GM19193 (cell line): Measurements from ENCODE around the gene FARSB.

ENCODE experiments used
- POLR2A ChIP-seq: IDR thresholded peaks from 4 replicates; pipeline ENCODE4 v1.6.1; 2011; ENCODE audit not compliant: insufficient read depth, insufficient read length; ENCODE audit errors: extremely low read depth

Gene FARSB

DNA sequence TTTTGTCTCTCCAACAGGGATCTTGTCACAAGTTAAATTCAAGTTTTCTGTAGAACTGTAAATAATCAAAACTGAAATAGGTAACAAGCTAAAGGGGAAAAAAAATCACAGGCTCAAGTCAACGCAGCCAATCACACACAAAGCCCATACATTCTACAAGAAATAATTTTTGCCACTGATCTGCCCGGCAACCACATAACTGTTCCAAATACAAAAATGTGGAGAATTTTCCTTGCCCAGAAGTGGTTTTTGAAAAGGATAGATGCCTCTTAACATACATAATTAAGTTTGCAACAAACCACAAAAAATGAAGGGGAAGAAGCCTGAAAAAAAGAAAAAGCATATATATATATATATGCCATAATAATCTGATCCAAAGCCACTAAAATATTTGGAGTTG lies 60.3 kb downstream of the FARSB start:
- no peak for TF ChIP-seq POLR2A

DNA sequence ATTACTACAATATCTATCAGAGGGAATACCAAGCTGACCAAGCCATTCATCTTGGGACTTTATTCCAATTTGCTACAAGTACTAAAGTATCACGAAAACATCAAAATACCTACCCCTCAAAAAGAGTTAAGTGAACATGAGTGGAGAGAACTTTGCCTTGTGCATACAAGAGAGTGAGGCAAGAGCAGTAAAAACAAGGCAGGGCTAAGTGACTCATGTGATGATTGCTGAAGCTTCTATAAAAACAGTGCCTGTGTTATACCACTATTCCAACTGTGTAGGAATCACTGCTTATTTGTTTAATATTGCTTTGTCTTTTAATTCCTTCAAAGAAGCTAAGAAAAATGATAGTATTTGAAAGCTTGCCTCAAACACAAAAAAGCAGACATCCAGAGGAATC lies 61.2 kb downstream of the FARSB start:
- TF ChIP-seq POLR2A: no peak

DNA sequence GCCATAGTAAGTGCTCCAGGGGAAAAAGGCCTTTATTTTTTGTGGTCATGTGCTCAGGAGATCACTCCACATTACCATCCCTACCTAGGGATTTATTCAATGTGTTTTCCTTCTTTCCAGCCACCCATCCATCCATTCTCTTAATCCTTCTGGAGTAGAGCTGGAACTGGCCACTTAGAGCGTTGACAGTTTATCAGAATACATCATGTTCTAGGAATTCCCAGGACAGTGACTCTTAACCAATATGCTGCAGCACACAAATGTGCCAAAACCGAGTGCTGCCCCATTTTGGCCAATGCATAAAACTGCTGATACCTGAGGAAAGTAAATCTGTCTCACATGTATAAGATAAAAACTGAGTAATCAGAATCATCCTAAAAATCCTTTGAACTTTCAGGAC lies 63.7 kb downstream of the FARSB start:
- no peak for TF ChIP-seq POLR2A

DNA sequence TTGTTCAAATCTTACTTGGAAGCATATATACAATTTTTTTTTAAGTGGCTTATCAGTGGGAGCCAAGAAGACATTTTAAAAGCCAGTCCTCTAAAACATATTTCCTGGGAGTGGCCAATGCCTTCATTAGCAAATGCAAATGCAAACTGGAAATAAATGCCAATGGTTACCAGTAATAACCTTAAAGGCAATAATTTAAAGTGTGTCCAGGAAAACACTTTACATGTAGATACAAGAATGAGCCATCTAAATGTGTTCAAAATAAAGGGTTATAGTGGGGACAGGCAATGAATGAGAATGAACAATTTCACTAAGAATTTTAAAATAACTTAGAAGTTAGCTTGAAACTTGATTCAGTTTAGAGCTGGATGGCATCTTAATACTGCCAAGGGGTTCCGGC lies 64.2 kb downstream of the FARSB start:
- no peak for TF ChIP-seq POLR2A

DNA sequence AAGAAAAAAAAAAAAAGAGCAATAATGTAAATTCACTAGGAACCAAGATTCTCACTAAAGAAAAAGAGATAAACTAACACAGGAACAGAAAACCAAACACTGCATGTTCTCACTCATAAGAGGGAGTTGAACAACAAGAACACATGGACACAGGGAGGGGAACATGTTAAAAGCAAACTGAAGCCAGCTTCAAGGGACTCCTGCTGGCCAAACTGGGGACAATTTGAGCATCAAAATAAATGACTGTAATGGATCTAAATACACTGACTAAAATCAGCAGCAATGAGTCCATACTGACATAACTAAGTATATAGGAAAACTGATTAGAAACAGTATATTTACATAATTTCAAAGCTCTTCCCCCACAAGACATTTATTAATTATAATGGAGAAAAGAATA lies 73.0 kb downstream of the FARSB start:
- no peak for TF ChIP-seq POLR2A

DNA sequence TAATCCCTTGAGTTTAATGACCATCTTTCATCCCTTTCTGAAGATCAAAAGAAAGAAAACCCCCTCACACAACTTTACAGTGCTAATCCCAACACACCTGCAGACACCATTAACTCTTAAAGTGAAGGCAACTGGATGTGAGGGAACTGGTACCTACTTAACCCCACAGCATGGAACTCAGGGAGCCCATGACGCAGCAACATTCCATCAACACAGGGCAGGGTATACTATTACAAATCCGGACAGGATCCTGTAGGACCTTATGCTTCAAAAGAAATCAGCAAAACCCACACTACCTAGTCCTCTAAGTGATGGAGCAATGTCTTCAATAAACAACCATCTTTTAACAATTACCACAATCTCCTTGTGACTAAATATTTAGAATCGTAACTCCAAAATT lies 78.6 kb downstream of the FARSB start:
- TF ChIP-seq POLR2A: no peak

DNA sequence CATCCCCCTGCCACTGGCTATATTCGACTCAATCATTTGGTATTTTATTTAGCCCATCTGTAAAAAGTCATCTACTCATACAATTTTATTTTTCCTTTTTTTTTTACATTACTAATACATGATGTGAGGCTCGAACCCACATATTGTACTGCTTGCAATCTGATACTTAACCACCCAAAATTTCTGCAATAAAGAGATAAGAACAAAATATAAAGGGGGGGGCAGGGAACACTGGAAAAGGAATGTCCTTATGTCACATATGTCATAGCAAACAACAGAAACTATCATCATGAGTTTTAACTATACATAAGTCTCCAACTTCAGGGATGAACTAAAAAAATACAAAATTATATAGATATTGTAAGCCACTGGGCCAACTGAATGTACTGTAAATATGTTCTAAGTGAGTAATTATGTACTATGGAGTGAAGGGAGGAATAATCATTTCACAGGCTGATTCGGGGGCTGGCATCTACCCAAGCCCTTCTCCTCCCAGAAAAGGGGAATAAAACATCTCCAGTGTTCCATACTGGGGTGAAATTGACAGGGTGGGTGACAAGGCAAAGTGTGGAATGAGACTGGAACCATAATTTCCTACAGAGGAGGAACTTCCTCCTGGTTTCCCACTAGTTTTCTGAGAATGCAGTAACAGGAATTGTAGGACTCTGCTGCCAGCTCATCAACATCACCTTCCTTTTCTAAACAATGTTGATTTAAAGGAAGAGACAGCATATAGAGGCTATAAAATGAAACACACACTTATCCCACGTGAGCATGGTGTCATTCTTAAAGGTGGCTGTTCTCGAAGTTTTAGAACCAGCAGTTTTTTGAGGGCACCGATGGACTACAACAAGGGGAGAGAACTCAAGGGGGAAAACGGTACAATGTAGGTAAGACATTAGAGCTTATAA lies 79.5 kb downstream of the FARSB start:
- no peak for TF ChIP-seq POLR2A

DNA sequence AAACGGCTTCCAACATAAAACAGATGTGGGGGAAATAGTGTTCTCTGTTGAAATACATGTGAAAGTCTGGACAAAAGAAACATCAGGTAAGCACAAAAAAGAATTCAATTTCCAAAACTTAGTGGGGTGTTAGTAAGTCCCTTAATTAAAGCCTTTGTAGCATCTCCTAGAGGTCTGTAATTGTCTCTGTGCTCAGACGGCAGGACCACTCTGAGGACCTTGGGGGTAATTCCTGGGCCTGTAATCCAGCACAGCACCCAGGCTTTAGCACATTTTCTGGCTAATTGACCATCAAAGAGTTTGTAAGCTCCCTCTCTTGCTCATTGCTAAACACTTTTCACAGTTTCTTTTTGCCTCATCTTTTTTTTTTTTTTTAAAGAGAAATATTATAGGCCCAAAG lies 80.3 kb downstream of the FARSB start:
- TF ChIP-seq POLR2A: no peak

DNA sequence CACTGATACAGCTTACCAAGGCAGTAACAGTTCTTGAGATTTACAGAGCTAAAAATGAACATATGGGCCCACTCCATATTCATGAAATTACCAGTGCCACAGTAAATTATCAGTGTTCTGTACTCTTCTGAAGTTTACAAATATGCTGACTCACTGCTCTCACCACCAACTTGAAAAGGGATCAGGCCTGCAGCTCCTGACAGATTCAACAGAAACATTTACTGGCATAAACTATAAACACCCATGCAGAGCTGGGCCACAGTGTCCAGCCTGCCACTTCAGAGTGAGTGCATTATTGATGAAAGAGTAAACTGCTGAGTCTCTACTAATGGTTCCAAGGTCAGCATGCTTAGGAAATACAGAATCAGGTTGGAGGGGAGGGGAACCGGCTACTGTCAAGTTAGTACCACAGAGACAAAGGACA lies 83.1 kb downstream of the FARSB start:
- TF ChIP-seq POLR2A: no peak

DNA sequence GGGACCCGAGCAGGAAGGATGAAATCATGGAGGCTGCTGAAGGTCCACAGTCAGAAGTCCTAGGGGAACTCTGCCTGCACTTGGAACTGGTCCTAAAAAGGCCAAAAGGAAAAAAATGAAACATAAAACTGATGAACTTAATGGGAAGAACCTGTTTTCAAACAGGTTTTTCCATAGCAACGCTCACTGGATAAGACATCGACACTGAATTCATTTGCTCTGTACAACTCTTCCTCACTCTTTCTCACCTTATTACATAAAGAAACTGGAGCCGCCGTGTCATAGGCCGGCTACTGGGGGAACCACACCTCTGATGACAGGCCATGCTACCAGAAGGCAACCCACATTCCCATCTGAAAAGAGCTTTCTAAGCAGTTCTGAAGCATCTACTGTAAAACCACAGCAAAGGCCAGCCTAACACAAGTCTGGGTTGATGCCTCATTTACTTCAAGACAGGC lies 83.6 kb downstream of the FARSB start:
- no peak for TF ChIP-seq POLR2A

DNA sequence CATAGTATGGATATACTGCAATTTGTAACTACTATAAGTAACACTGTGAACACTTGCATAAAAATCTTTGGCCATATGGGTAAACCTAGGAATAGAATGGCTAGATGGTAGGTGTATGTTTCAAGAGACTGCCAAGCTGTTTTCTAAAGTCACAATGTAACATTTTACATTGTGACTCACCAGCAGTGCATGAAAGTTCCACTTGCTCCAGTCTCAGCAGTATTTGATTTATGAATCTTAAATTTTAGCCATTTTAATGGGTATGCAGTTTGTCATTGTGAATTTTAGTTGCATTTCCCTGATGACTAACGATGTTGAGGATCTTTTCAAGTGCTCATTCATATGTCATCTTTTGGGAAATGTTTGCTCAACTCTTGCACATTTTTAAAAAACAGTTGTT lies 86.1 kb downstream of the FARSB start:
- TF ChIP-seq POLR2A: no peak

DNA sequence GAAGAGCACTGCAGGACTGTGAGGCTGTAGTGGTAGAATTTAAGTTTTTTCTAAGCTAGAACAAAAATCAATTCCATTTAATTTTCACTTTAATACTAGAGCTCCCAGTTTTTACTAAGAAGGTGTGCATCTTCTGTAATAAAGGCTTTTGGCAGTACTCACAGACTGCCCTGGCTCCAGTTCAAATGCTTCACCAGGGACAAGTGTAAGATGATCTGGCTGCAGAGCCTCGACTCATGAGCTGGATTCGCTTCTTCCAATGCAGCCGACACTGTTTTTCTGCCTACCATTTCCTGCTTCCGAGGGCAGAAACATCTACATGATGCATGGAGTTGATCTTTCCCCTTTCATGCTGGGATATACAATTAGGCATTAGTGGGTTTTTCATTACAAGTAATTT lies 87.0 kb downstream of the FARSB start:
- no peak for TF ChIP-seq POLR2A

DNA sequence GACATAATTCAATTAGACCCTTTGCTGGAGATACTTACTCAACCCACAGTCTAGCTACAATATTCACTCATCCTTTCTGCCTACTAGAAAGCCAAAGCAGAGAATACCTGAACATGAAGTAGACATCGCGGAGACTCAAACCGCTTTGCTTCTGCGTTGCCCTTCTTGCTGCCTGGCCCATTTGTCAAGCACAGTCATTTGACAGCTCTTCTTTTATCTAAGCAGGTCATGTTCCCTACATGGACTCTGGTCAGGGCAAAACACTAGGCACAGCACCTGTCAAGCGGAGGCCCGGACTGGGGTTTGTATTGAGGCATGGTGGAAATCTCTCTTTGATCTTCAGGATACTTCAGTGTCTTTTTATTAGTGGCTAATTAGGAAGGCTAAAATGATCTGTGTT lies 89.7 kb downstream of the FARSB start:
- peak; percentile 23 for TF ChIP-seq POLR2A

DNA sequence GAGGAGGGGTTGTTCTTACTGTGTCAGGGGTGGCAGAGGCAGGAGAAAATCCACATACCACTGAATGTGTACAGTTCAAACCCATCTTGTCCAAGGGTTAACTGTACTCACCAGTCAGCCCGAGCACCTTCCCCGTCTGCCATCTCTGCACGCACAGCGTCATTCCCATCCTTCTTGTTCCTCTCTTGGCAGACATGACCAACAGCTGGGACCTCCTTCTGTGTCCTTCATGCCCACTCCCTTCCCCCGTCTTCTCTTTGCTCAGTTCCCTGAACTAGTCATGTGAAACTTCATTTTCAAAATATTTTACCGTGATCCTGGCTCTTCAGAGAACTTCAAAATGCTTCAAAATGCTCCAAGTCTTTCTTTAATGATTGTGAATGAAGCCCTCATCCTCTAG lies 92.0 kb downstream of the FARSB start:
- no peak for TF ChIP-seq POLR2A

DNA sequence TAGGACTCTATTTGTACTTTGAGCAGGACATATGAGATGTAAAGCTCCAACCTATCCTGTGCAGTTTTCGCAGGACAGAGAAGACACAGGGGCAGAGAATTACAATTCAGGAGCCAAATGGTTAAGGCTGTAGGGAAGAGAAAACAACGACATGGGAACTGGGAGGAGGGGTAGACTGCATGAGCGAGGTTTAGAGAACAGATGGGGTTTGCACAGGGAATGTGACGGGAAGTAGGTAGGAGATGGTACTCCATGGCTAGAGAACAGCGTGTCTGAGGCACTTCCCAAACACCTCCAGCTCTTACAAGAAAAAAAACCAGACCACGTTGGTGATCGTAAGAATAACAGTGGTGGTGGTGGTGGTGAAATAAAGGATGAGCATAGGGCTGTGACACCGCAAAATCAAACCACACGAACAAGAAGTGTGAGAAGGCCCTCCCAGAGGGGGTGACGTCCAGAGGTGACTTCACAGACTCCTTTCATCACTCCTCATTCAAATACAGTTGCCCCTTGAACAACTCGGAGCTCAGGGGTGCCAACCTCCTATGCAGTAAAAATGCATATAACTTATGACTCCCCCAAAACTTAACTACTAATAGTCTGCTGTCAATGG lies 92.7 kb downstream of the FARSB start:
- TF ChIP-seq POLR2A: no peak

DNA sequence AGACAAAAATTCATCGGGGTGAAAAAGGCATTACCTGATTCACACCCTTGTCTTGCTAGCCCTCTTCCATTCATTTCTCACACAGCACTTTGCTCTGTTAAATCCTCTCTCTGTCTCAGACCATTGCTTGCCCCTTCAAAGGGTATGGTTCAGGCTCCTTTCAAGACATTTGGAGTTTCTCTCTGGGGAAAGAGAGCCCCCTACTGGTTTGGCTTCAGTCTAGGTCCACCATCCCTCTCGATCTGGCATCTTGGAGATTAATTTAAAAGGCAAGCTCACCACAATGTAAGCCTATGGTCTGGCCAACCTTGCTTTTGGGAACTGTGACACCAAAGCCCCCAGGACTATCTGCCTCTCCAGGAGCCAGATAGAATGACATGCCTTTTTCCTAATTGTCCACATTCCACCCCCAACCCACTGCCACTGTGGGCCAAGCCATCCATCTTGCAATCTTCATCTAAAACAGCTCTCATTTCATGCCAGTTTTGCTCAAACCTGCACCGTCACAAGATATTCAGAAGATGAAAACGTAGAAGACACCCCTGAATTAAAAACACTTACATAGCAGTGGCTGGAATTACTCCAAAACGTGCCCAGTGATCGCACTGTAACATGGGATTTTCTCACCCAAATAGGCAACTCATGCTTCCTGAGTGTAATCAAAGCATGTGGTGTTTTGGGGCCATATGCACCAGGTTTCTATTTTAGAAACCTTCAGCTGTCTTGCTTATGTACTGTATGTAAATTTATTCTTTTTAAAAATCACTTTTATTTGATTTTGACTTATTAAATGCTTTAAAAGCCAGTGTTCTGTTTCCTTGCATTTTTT lies 93.9 kb downstream of the FARSB start:
- TF ChIP-seq POLR2A: no peak

DNA sequence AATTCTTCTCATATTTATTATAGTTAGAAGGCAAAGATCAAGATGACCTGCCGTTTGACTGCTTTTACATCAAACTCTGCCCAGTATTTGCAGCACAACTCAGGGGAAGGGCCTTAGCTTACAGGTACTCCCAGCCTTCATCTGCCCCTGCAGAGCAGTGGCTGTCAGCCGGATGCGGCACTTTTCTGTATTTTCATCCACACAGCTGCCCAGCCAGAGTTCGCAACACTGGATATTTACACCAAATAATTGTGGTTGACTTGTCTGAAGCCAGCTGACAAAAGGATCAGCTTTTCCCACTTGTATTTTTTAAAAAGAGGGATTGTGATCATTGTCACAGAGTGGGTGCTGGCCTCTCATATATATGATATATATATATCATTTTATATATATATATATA lies 94.7 kb downstream of the FARSB start:
- TF ChIP-seq POLR2A: no peak
